DOHH2 (cell line): ENCODE measurements around the gene RABL3.

Source experiments
- CTCF ChIP-seq: fragments of 200-600 bp; sonication (generic); IDR thresholded peaks from one replicate; pipeline ENCODE4 v1.5.1; 2014; ENCODE audit warnings: antibody characterized with exemption, mild to moderate bottlenecking, low read depth, low read length; ENCODE audit not compliant: poor library complexity, severe bottlenecking
- EZH2phosphoT487 ChIP-seq: fragments of 200-600 bp; sonication (generic); IDR thresholded peaks from 2 replicates; pipeline ENCODE4 v1.6.1; 2017; ENCODE audit warnings: borderline replicate concordance, mild to moderate bottlenecking, antibody characterized with exemption, low read length, moderate library complexity, mixed read lengths

GRCh38 chr3:120649830-120650233 lies 92.5 kb downstream of the RABL3 start:
- TF ChIP-seq CTCF (no peak), EZH2phosphoT487 (no peak)
